K562 (cell line): ENCODE data around the gene RNU6-1. TPM values are rescaled to one million over a fixed set of nuclear protein-coding genes. Genes with fewer than 3 reads are reported as not detected.

Source experiments
- ATAC-seq: fragments of 200-7000 bp; cut with Tn5 transposase; 3 replicates; pipeline ENCODE4 v1.9.1; 2020; ENCODE audit warnings: moderate library complexity
- BruUV-seq: library from RNA; stranded (reverse); fragments of 400-500 nt; replicated peaks from 2 replicates; lab custom pipeline; 2021; lab: Mats Ljungman, UMichigan
- CTCF ChIA-PET: fragments of 300-600 bp; formaldehyde crosslinking; extraction: SDS; loops from one replicate; lab custom pipeline; 2021; ENCODE audit warnings: low intra/inter-chr PET ratio; lab: Yijun Ruan, JAX
- POLR2A ChIA-PET: fragments of 300-600, 350-650 bp; sonication (Branson Sonifier 250); formaldehyde crosslinking; extraction: SDS; loops from one replicate; lab custom pipeline; 2021; ENCODE audit warnings: antibody characterized with exemption, inconsistent platforms; lab: Yijun Ruan, JAX
- DNase-seq, 4 experiments: peaks; one replicate each; pipeline versions ENCODE4 v3.0.0 to v3.0.0-alpha.2; 2011 to 2018; ENCODE audit warnings: low spot score in 3 of 4, mixed read lengths in 3 of 4; ENCODE audit errors: extremely low read depth in 1 of 4
- FAIRE-seq: peaks from 2 replicates; lab custom pipeline; 2011; peaks lifted over from hg19 to GRCh38; lab: Jason Lieb, UNC
- H2AFZ ChIP-seq: 2 replicates; pipeline ENCODE4 v1.6.0; 2011; ENCODE audit warnings: low read depth, low read length, control low read depth, inconsistent platforms
- H3K27ac ChIP-seq: fragments of 200-600 bp; 3 replicates; pipeline ENCODE4 v1.8.0; 2011; ENCODE audit warnings: low read depth, mild to moderate bottlenecking, control low read depth, inconsistent platforms, low read length, moderate library complexity, mixed read lengths; ENCODE audit errors: extremely low read depth
- H3K27me3 ChIP-seq, 2 experiments: fragments of 300-600 bp in 1 of 2; 2 replicates in 1 of 2; 3 replicates in 1 of 2; pipeline versions ENCODE4 v1.6.0 to v1.8.0; 2011; ENCODE audit warnings: inconsistent platforms in 2 of 2, low read length in 2 of 2, mild to moderate bottlenecking in 1 of 2, mixed read lengths in 1 of 2, moderate library complexity in 1 of 2; ENCODE audit not compliant: control insufficient read depth in 2 of 2, insufficient read depth in 2 of 2
- H3K36me3 ChIP-seq: fragments of 300-600 bp; 3 replicates; pipeline ENCODE4 v1.8.0; 2011; ENCODE audit warnings: mild to moderate bottlenecking, low read length, inconsistent platforms; ENCODE audit not compliant: control insufficient read depth, insufficient read depth
- H3K4me1 ChIP-seq, 2 experiments: fragments of 200-600 bp in 1 of 2; replicated peaks in 1 of 2; 2 replicates in 1 of 2; 3 replicates in 1 of 2; pipeline versions ENCODE4 v1.5.1 to v1.8.0; 2011; ENCODE audit warnings: inconsistent platforms in 2 of 2, low read length in 2 of 2, mild to moderate bottlenecking in 1 of 2, mixed read lengths in 1 of 2, moderate library complexity in 1 of 2; ENCODE audit not compliant: control insufficient read depth in 2 of 2, insufficient read depth in 2 of 2
- H3K4me2 ChIP-seq: 2 replicates; pipeline ENCODE4 v1.6.1; 2011; ENCODE audit warnings: low read length, control low read depth, inconsistent platforms, mixed read lengths; ENCODE audit not compliant: insufficient read depth
- H3K4me3 ChIP-seq: fragments of 200-600 bp; sonication (generic), shearing (Covaris generic); 2 replicates; pipeline ENCODE4 v1.5.1; 2016; ENCODE audit warnings: control low read depth, inconsistent platforms
- H3K79me2 ChIP-seq: fragments of 200-600 bp; 3 replicates; pipeline ENCODE4 v1.8.0; 2011; ENCODE audit warnings: low read length, inconsistent platforms; ENCODE audit not compliant: control insufficient read depth, insufficient read depth
- H3K9ac ChIP-seq, 2 experiments: 2 replicates each; pipeline versions ENCODE4 v1.6.0 to v1.6.1; 2011; ENCODE audit warnings: low read depth in 2 of 2, low read length in 2 of 2, control low read depth in 1 of 2, inconsistent platforms in 1 of 2, mild to moderate bottlenecking in 1 of 2, mixed read lengths in 1 of 2; ENCODE audit not compliant: insufficient read depth in 1 of 2
- H3K9me1 ChIP-seq: one replicate; pipeline ENCODE4 v1.6.0; 2011; ENCODE audit warnings: inconsistent platforms, mild to moderate bottlenecking, low read length, moderate library complexity; ENCODE audit not compliant: control insufficient read depth, insufficient read depth
- H3K9me3 ChIP-seq: replicated peaks from 2 replicates; pipeline ENCODE4 v1.5.1; 2011; ENCODE audit warnings: low read depth, low read length, inconsistent platforms; ENCODE audit not compliant: control insufficient read depth, insufficient read depth
- H4K20me1 ChIP-seq: replicated peaks from 2 replicates; pipeline ENCODE4 v1.6.1; 2011; ENCODE audit warnings: low read length, inconsistent platforms, mixed read lengths; ENCODE audit not compliant: control insufficient read depth, insufficient read depth
- ARID1B ChIP-seq: fragments of 450-650 bp; IDR thresholded peaks from 2 replicates; pipeline ENCODE4 v1.6.1; 2016; ENCODE audit warnings: antibody characterized with exemption, mild to moderate bottlenecking, inconsistent platforms
- JUN ChIP-seq, 2 experiments: sonication (generic) in 1 of 2; formaldehyde crosslinking in 1 of 2; IDR thresholded peaks; 2 replicates each; pipeline versions ENCODE4 v1.6.1 to v1.8.0; 2012 to 2022; ENCODE audit warnings: borderline replicate concordance in 2 of 2, mild to moderate bottlenecking in 2 of 2, improper control_type of control experiment in 1 of 2, low read depth in 1 of 2, low read length in 1 of 2, missing genetic modification reagents in 1 of 2
- KLF1 ChIP-seq: fragments of 450-650 bp; IDR thresholded peaks from 2 replicates; pipeline ENCODE4 v1.6.1; 2016; ENCODE audit warnings: missing genetic modification characterization, missing compliant biosample characterization
- KLF6 ChIP-seq: fragments of 250-450 bp; sonication (Bioruptor Pico); IDR thresholded peaks from 2 replicates; pipeline ENCODE4 v1.4.0; 2020; ENCODE audit warnings: mild to moderate bottlenecking, moderate library complexity, borderline replicate concordance
- MTA2 ChIP-seq: fragments of 450-650 bp; IDR thresholded peaks from 2 replicates; pipeline ENCODE4 v1.6.1; 2016; ENCODE audit warnings: low read depth
- RFX7 ChIP-seq: fragments of 250-450 bp; sonication (Bioruptor Pico); IDR thresholded peaks from 2 replicates; pipeline ENCODE4 v1.5.1; 2021; ENCODE audit warnings: mild to moderate bottlenecking
- SAFB2 ChIP-seq: fragments of 200-400 bp; formaldehyde crosslinking; IDR thresholded peaks from 2 replicates; pipeline ENCODE4 v1.6.1; 2018; ENCODE audit warnings: borderline replicate concordance, low read length, low read depth, moderate library complexity; ENCODE audit not compliant: severe bottlenecking
- TCF3 ChIP-seq: sonication (generic); formaldehyde crosslinking; IDR thresholded peaks from 2 replicates; pipeline ENCODE4 v1.4.0; 2020; ENCODE audit warnings: mild to moderate bottlenecking, missing genetic modification reagents
- TCF7L2 ChIP-seq: fragments of 150-350 bp; IDR thresholded peaks from 2 replicates; pipeline ENCODE4 v1.6.1; 2016; ENCODE audit warnings: low read depth, mild to moderate bottlenecking, low read length, moderate library complexity
- ZNF3 ChIP-seq: fragments of 250-450 bp; sonication (Bioruptor Pico); IDR thresholded peaks from 2 replicates; pipeline ENCODE4 v1.5.0; 2021; ENCODE audit warnings: mild to moderate bottlenecking, moderate library complexity
- ZNF583 ChIP-seq: fragments of 250-450 bp; sonication (Bioruptor Pico); IDR thresholded peaks from 2 replicates; pipeline ENCODE4 v1.4.0; 2020
- ZNF699 ChIP-seq: fragments of 250-450 bp; sonication (Bioruptor Pico); IDR thresholded peaks from 2 replicates; pipeline ENCODE4 v1.8.0; 2021; ENCODE audit warnings: mild to moderate bottlenecking, moderate library complexity; ENCODE audit not compliant: insufficient replicate concordance
- WGBS: fragments of 100-300 bp; shearing (Covaris generic); methylation state at CpG from one replicate; pipeline ENCODE4 v1.1.6; 2016; ENCODE audit warnings: low coverage, mixed read lengths; ENCODE audit not compliant: insufficient coverage; ENCODE audit errors: missing lambda C conversion rate; 5-methylcytosine and 5-hydroxymethylcytosine counted together
- in situ Hi-C: fragments of 300-500 bp; cut with MboI; formaldehyde crosslinking; loops from 4 replicates; pipeline ENCODE4 v1.15.0; 2018; ENCODE audit warnings: inconsistent platforms, mixed read lengths
- intact Hi-C: fragments of 100-400 bp; cut with micrococcal nuclease; formaldehyde crosslinking; loops from 2 replicates; pipeline ENCODE4 v1.14.2; 2022
- polyA plus RNA-seq, 8 experiments: library from polyadenylated mRNA; depleted of rRNA in 4 of 8; stranded (reverse) in 5 of 8; unstranded in 3 of 8; fragments of >200 nt; fragmentation: Nextera tagmentation in 2 of 8; fragmentation: Illumina TruSeq in 1 of 8; extraction: Ambion mirVana in 2 of 8; extraction: Trizol in 1 of 8; gene quantifications; 2 replicates each; pipeline versions ENCODE4 v1.2.1 to v1.2.3, GENCODE V29; 2011 to 2014; ENCODE audit warnings: inconsistent platforms in 1 of 8, missing spikeins in 1 of 8
- total RNA-seq, 7 experiments: library from RNA; depleted of rRNA in 6 of 7; stranded (reverse); fragments of >200 nt in 6 of 7; fragmentation: Illumina TruSeq in 2 of 7; extraction: Trizol in 2 of 7; gene quantifications; 2 replicates each; pipeline versions ENCODE4 v1.2.1 to v1.2.3, GENCODE V29; 2011 to 2021; ENCODE audit warnings: low replicate concordance in 1 of 7
- TF ChIP-seq, protein P1 (sequence below), 2 experiments: fragments of 150-350 bp in 1 of 2; IDR thresholded peaks; 2 replicates each; pipeline ENCODE4 v1.6.1; 2012 to 2016; ENCODE audit warnings: low read depth in 2 of 2, low read length in 2 of 2, mild to moderate bottlenecking in 1 of 2, moderate library complexity in 1 of 2
- TF ChIP-seq, protein P2 (sequence below): fragments of 250-450 bp; sonication (Bioruptor Pico); IDR thresholded peaks from 2 replicates; pipeline ENCODE4 v1.4.0; 2020

The RNU6-1 gene
- total and polyA plus RNA-seq, 9 of the 15 experiments (the other 6 are each of a cell fraction or from before 2014, with no cell fraction given): not detected

DNA sequence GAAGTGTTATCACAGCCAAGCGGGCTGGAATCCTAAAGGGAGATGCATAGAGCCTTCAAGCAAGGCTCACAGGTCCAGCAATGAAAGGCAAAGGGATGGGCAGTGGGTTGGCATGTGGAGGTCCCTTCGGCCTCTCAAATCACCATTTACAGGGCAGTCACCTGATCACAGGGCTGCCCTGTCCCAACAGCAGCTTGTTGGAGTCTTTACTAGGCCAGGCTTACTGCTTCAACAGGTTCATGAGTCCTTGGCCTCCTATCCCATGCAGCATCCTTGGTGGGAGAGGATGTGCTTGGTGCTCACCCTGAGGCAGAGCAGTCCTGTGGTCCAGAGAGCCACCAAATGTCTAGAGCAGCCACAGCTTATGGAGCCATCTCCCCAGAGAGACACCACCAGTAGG is 38.7 kb downstream of the RNU6-1 start:
- Histone ChIP-seq H3K4me1 (peaks cover 17 to 29% of the 10 kb centered on the region in 2 experiments), H4K20me1 (peaks cover 11% of the 10 kb centered on the region; the same call in 1 of the 2 replicates), H3K4me2 (no peak overlapping the region), H3K9ac (no peak overlapping the region), H3K27me3 (no peaks in the 10 kb centered on the region), H3K27ac (no peak overlapping the region), H3K9me1 (peaks cover 11% of the 10 kb centered on the region), H3K36me3 (no peaks in the 10 kb centered on the region), H3K9me3 (no peaks in the 10 kb centered on the region), H2AFZ (no peak overlapping the region), H3K4me3 (no peak overlapping the region), H3K79me2 (no peaks in the 10 kb centered on the region)
- CTCF ChIA-PET: no interaction called here
- FAIRE-seq (no peak), ATAC-seq (no peak), DNase-seq (no peak)
- intact Hi-C loops (no loop called here), in situ Hi-C loops (no loop called here)
- BruUV-seq: no TSS peak
- WGBS: 57% methylated on average over 2 of the region's 2 CpGs
- POLR2A ChIA-PET: no interaction called here
- TF ChIP-seq SAFB2 (no peak), ZNF583 (CRISPR knock-in tag) (no peak), JUN (IDR thresholded peaks at IDR 0.05; ENCODE audit: borderline replicate concordance, low read depth, low read length) (no peak), JUN (CRISPR knock-in tag; IDR thresholded peaks at IDR 0.05; ENCODE audit: borderline replicate concordance) (no peak), RFX7 (no peak), ZNF699 (no peak), ZNF3 (CRISPR knock-in tag) (no peak), KLF6 (no peak), MTA2 (no peak), TCF3 (no peak), KLF1 (tag) (no peak), ARID1B (no peak), TCF7L2 (no peak)
- TF ChIP-seq, protein P1, sequence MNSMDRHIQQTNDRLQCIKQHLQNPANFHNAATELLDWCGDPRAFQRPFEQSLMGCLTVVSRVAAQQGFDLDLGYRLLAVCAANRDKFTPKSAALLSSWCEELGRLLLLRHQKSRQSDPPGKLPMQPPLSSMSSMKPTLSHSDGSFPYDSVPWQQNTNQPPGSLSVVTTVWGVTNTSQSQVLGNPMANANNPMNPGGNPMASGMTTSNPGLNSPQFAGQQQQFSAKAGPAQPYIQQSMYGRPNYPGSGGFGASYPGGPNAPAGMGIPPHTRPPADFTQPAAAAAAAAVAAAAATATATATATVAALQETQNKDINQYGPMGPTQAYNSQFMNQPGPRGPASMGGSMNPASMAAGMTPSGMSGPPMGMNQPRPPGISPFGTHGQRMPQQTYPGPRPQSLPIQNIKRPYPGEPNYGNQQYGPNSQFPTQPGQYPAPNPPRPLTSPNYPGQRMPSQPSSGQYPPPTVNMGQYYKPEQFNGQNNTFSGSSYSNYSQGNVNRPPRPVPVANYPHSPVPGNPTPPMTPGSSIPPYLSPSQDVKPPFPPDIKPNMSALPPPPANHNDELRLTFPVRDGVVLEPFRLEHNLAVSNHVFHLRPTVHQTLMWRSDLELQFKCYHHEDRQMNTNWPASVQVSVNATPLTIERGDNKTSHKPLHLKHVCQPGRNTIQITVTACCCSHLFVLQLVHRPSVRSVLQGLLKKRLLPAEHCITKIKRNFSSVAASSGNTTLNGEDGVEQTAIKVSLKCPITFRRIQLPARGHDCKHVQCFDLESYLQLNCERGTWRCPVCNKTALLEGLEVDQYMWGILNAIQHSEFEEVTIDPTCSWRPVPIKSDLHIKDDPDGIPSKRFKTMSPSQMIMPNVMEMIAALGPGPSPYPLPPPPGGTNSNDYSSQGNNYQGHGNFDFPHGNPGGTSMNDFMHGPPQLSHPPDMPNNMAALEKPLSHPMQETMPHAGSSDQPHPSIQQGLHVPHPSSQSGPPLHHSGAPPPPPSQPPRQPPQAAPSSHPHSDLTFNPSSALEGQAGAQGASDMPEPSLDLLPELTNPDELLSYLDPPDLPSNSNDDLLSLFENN (IDR thresholded peaks at IDR 0.05; ENCODE audit: low read depth in 2 of 2, low read length in 2 of 2): no peak
- TF ChIP-seq, protein P2, sequence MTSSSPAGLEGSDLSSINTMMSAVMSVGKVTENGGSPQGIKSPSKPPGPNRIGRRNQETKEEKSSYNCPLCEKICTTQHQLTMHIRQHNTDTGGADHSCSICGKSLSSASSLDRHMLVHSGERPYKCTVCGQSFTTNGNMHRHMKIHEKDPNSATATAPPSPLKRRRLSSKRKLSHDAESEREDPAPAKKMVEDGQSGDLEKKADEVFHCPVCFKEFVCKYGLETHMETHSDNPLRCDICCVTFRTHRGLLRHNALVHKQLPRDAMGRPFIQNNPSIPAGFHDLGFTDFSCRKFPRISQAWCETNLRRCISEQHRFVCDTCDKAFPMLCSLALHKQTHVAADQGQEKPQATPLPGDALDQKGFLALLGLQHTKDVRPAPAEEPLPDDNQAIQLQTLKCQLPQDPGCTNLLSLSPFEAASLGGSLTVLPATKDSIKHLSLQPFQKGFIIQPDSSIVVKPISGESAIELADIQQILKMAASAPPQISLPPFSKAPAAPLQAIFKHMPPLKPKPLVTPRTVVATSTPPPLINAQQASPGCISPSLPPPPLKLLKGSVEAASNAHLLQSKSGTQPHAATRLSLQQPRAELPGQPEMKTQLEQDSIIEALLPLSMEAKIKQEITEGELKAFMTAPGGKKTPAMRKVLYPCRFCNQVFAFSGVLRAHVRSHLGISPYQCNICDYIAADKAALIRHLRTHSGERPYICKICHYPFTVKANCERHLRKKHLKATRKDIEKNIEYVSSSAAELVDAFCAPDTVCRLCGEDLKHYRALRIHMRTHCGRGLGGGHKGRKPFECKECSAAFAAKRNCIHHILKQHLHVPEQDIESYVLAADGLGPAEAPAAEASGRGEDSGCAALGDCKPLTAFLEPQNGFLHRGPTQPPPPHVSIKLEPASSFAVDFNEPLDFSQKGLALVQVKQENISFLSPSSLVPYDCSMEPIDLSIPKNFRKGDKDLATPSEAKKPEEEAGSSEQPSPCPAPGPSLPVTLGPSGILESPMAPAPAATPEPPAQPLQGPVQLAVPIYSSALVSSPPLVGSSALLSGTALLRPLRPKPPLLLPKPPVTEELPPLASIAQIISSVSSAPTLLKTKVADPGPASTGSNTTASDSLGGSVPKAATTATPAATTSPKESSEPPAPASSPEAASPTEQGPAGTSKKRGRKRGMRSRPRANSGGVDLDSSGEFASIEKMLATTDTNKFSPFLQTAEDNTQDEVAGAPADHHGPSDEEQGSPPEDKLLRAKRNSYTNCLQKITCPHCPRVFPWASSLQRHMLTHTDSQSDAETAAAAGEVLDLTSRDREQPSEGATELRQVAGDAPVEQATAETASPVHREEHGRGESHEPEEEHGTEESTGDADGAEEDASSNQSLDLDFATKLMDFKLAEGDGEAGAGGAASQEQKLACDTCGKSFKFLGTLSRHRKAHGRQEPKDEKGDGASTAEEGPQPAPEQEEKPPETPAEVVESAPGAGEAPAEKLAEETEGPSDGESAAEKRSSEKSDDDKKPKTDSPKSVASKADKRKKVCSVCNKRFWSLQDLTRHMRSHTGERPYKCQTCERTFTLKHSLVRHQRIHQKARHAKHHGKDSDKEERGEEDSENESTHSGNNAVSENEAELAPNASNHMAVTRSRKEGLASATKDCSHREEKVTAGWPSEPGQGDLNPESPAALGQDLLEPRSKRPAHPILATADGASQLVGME (CRISPR knock-in tag): no peak
